Calu3 (cell line): ENCODE results near the gene STAP1. TPM values are rescaled to one million over a fixed set of nuclear protein-coding genes. Genes with fewer than 3 reads are reported as not detected.

Experiments
- BruUV-seq: library from RNA; stranded (reverse); fragments of 400-500 nt; replicated peaks from 2 replicates; lab custom pipeline; 2021; lab: Mats Ljungman, UMichigan
- CTCF ChIA-PET: fragments of 300-600 bp; sonication (Branson Sonifier 250); formaldehyde crosslinking; loops from one replicate; lab custom pipeline; 2022; ENCODE audit warnings: antibody characterized with exemption; lab: Charles Lee
- DNase-seq: peaks from one replicate; pipeline ENCODE4 v3.0.0; 2022
- H3K27ac Mint-ChIP-seq: one replicate; pipeline ENCODE4 v1.8.0; 2022; ENCODE audit warnings: mixed read lengths; ENCODE audit not compliant: unreplicated experiment
- H3K27me3 Mint-ChIP-seq: one replicate; pipeline ENCODE4 v1.8.0; 2022; ENCODE audit warnings: mixed read lengths; ENCODE audit not compliant: unreplicated experiment
- H3K36me3 Mint-ChIP-seq: one replicate; pipeline ENCODE4 v1.8.0; 2022; ENCODE audit warnings: mild to moderate bottlenecking, moderate library complexity, mixed read lengths; ENCODE audit not compliant: insufficient read depth, unreplicated experiment
- H3K4me1 Mint-ChIP-seq: one replicate; pipeline ENCODE4 v1.8.0; 2022; ENCODE audit warnings: mild to moderate bottlenecking, low read depth, mixed read lengths; ENCODE audit not compliant: unreplicated experiment
- H3K4me3 Mint-ChIP-seq: one replicate; pipeline ENCODE4 v1.8.0; 2022; ENCODE audit warnings: mild to moderate bottlenecking, low read depth, moderate library complexity, mixed read lengths; ENCODE audit not compliant: unreplicated experiment
- H3K9me3 Mint-ChIP-seq: one replicate; pipeline ENCODE4 v1.8.0; 2022; ENCODE audit warnings: low read depth, mixed read lengths; ENCODE audit not compliant: unreplicated experiment
- CTCF ChIP-seq: fragments of 200-600 bp; IDR thresholded peaks from one replicate; pipeline ENCODE4 v1.8.0; 2022; ENCODE audit warnings: antibody characterized with exemption; ENCODE audit not compliant: unreplicated experiment
- intact Hi-C: fragments of 100-400 bp; cut with micrococcal nuclease; formaldehyde crosslinking; loops from one replicate; pipeline ENCODE4 v1.10.0; 2022; ENCODE audit not compliant: unreplicated experiment
- total RNA-seq: library from RNA; stranded (reverse); gene quantifications from 2 replicates; pipeline ENCODE4 v1.2.3, GENCODE V29; 2022

Gene STAP1
- total RNA-seq, 1 experiment from 2014 or later: not detected

- no peaks in the 10 kb centered on the region for H3K4me1 Mint-ChIP-seq
- CTCF ChIA-PET: no interaction called here
- H3K4me3 Mint-ChIP-seq: no peak overlapping the region
- DNase-seq: no peak
- TF ChIP-seq CTCF: no peak
- BruUV-seq: no TSS peak
- H3K27me3 Mint-ChIP-seq: no peaks in the 10 kb centered on the region
- no peaks in the 10 kb centered on the region for H3K36me3 Mint-ChIP-seq
- intact Hi-C loops: no loop called here
- H3K9me3 Mint-ChIP-seq: peaks cover 3% of the 10 kb centered on the region
- no peak overlapping the region for H3K27ac Mint-ChIP-seq
Measured at GRCh38 chr4:67614186-67614585, 55.7 kb downstream of the STAP1 start.

GRCh38 chr4:67615119-67615518 is 56.6 kb downstream of the STAP1 start:
- no peak for DNase-seq
- TF ChIP-seq CTCF: no peak
- intact Hi-C loops: no loop called here
- Mint-ChIP-seq H3K9me3 (peaks cover 3% of the 10 kb centered on the region), H3K27ac (no peak overlapping the region), H3K27me3 (no peaks in the 10 kb centered on the region), H3K4me3 (no peak overlapping the region), H3K4me1 (no peaks in the 10 kb centered on the region), H3K36me3 (peaks cover 4% of the 10 kb centered on the region)
- no TSS peak for BruUV-seq
- CTCF ChIA-PET: no interaction called here

GRCh38 chr4:67616478-67616877 is 58.0 kb downstream of the STAP1 start:
- BruUV-seq: no TSS peak
- Mint-ChIP-seq H3K36me3 (peaks cover 4% of the 10 kb centered on the region), H3K4me1 (no peaks in the 10 kb centered on the region), H3K27ac (no peak overlapping the region), H3K27me3 (no peaks in the 10 kb centered on the region), H3K4me3 (no peak overlapping the region), H3K9me3 (peaks cover 3% of the 10 kb centered on the region)
- no peak for DNase-seq
- intact Hi-C loops: no loop called here
- CTCF ChIA-PET: no interaction called here
- TF ChIP-seq CTCF: no peak

DNA sequence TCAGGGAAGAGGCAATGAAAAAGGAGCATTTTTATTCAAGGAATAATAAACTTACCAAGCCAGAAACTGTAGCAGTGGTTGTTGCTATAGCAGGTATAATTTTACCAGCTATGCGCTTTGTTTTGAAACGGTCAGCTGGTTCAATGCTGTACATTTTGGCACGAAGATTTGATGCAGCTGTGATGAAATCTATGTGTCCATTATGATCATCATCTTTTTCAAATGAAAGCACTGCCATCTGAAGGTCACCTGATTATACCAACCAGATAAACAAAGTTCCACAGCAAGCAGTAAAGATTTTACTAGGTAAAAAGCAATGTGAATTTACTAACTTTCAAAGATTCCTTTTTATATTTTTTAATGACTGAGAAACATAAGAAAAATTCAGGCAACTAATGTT is 66.4 kb downstream of the STAP1 start:
- Mint-ChIP-seq H3K9me3 (no peaks in the 10 kb centered on the region), H3K27ac (no peak overlapping the region), H3K27me3 (no peaks in the 10 kb centered on the region), H3K4me3 (no peak overlapping the region), H3K4me1 (no peaks in the 10 kb centered on the region), H3K36me3 (peaks cover 7% of the 10 kb centered on the region)
- DNase-seq: no peak
- no TSS peak for BruUV-seq
- intact Hi-C loops: no loop called here
- TF ChIP-seq CTCF: no peak
- CTCF ChIA-PET: no interaction called here
